ENCODE measurements around the gene F2RL1.
A peak's percentile ranks its signal among the peaks of the same experiment; 100 is the strongest.
"Not testable (repeated sequence)": the region's sequence is repeated elsewhere in the genome, so short reads cannot be mapped to it uniquely, and the experiment has no call there.

The F2RL1 gene, protein sequence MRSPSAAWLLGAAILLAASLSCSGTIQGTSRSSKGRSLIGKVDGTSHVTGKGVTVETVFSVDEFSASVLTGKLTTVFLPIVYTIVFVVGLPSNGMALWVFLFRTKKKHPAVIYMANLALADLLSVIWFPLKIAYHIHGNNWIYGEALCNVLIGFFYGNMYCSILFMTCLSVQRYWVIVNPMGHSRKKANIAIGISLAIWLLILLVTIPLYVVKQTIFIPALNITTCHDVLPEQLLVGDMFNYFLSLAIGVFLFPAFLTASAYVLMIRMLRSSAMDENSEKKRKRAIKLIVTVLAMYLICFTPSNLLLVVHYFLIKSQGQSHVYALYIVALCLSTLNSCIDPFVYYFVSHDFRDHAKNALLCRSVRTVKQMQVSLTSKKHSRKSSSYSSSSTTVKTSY

DNA sequence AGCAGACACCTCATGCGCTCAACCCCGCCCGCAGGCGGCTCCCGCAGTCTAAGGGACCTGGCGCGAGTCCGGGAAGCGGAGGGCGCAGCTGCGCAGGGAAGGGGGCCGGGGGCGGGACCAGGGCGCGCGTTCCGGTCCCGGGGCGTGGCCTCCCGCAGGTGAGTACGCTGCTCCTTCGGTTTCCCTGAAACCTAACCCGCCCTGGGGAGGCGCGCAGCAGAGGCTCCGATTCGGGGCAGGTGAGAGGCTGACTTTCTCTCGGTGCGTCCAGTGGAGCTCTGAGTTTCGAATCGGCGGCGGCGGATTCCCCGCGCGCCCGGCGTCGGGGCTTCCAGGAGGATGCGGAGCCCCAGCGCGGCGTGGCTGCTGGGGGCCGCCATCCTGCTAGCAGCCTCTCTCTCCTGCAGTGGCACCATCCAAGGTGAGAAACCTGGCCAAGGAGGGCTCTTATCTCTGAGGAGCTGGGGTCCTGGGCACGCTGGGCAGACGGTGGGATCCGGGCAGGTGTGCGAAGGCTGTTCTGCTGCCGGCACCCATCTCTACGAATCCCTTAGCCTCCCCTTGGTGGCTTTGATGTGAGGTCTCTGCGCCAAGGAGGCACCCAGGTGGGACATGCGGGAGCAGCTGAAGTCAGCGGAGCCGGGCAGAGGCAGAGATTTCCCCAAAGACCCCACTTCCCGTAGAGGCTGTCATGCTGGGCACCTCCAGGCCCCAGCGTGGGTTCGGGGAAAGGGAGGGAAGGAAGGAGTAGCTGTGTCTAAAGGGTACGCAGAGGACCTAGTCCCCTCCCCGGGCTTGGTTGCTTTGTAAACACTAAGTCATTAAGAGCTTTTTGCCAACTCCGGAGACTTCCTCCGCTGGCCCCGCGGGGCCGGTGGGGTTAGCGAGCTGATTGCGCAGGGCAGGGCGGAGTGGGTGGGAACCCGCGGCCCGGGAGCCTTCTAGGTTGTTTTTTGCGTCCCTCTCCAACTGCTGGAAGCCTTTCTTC, at the start of gene F2RL1:
F2RL1 (plus strand) TSS at position 187 of the 988 bp plus-strand sequence; CDS start at position 340, 153 bp downstream.
- peak; percentile 47 for DNase-seq (ENCODE audit: low read depth)

GRCh38 chr5:76771041-76771440, 47.8 kb upstream of the F2RL1 start:
- not testable (repeated sequence) for DNase-seq (ENCODE audit: low read depth)

DNA sequence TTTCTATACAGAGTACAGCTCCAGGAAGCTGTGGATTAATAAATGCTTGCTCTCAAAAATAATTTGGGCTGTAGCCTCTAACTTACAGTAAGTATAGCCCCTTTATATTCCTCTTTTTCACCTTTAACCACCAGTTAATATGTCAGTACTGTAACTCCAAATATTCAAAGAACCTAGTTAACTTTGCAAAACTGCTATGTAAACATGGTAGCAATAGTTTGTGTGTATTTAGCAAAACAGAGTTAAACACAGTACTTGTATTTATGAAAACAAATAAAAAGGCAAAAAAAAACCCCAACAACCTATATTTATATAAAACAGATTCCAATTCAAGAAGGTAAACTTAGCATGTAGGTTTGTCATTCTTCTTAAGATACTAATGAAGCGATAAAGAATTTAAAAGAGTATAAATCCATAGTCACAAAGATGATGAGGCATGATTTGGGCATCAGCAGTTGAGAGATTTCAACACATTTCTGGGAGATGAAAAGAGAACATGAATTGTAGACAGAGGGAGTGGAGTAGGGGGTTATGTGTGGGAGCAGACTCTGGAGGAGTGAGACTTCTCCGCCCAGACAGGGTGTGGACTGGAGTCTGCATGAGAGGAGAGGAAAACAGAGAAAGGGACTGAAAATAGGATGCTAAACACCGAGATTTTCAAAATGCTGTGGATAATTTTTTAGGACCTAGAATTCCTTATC, 47.0 kb upstream of the F2RL1 start:
- no peak for DNase-seq (ENCODE audit: low read depth)

- DNase-seq (ENCODE audit: low read depth), result no peak
Observed at GRCh38 chr5:76775921-76776320, 42.9 kb upstream of the F2RL1 start.

- no peak for DNase-seq (ENCODE audit: low read depth)
Observed at GRCh38 chr5:76776391-76776790, 42.4 kb upstream of the F2RL1 start.

DNA sequence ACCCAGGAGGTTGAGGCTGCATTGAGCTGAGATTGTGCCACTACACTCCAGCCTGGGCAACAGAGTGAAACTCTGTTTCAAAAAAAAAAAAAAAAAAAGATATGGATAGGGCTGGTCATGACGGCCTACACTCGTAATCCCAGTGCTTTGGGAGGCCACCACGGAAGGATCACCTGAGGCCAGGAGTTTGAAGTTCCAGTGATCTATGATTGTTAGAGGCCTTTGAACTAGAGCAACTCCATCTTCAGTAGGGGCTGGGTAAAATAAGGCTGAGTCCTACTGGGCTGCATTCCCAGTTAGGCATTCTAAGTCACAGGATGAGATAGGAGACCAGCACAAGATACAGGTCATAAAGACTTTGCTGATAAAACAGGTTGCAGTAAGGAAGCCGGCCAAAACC, 38.2 kb upstream of the F2RL1 start:
- not testable (repeated sequence) for DNase-seq (ENCODE audit: low read depth)

DNA sequence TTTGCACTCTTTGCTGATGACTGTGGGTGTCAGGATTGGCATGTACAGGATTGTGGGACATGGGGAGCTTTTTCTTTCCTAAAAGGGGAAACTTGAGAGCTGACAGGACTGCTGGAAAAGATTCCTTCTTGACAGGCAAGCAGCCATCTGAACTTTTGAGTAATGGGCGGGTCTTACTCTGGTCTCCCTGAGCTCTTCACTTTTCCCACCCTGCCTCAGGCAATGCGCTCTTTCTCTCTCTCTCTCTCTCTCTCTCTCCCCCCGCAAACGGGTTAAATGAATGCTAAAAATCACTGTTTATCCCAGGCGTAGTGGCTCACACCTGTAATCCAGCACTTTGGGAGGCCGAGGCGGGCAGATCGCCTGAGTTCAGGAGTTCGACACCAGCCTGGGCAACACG, 37.1 kb upstream of the F2RL1 start:
- no peak for DNase-seq (ENCODE audit: low read depth)

GRCh38 chr5:76782444-76782843, 36.4 kb upstream of the F2RL1 start:
- no peak for DNase-seq (ENCODE audit: low read depth)

DNA sequence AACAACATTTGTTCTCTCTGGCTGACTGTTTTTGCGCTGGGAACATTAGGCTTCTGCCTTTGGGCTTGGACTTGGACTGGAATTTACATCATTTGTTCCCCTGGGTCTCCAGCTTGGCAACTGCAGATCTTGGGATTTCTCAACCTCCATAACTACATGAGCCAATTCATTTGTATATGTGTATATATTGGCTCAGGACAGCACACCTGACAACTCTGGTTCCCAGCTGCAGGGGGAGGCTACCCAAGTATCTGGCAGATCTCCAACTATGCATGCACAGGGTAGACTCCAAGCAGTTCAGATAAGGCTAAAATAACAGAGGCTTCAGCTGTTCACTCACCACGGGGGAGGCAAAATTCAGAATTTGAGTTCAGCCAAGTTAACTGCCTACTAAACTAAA, 31.6 kb upstream of the F2RL1 start:
- no peak for DNase-seq (ENCODE audit: low read depth)

GRCh38 chr5:76788362-76788761, 30.5 kb upstream of the F2RL1 start:
- DNase-seq (ENCODE audit: low read depth), result no peak

DNA sequence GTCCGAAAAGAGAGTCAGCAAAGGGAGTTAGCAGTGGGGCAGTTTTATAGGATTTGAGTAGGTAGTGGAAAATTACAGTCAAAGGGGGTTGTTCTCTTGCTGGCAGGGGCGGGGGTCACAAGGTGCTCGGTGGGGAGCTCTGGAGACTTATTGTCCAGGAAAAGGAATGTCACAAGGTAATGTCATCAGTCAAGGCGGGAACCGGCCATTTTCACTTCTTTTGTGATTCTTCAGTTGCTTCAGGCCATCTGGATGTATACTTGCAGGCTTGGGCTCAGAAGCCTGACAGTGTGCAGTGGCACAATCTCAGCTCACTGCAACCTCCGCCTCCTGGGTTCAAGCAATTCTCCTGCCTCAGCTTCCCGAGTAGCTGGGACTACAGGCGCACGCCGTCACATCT, 29.6 kb upstream of the F2RL1 start:
- DNase-seq (ENCODE audit: low read depth), result not testable (repeated sequence)

DNA sequence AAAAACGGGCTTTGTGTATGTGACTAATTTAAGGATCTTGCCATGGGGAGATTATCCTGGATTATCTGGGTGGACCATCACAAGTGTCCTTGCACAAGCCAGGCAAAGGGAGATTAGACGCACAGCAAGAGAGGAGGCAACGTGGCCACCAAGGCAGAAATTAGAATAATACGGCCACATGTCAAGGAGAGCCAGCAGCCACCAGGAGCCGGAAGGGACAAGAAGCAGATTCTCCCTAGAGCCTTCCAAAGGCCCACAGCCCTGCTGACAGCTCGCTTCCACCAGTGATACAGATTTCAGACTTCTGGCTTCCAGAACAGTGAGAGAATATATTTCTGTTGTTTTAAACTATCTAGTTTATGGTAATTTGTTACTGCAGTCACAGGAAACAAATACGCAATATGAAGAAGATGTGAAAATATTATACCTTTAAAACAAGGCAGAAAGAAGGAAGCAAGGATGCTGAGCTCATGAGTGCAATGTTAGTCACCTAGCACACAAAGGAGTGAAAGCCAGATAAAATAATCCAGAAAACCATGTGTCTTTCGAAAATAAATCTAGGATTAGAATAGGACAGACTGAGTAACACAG, 28.7 kb upstream of the F2RL1 start:
- no peak for DNase-seq (ENCODE audit: low read depth)

DNA sequence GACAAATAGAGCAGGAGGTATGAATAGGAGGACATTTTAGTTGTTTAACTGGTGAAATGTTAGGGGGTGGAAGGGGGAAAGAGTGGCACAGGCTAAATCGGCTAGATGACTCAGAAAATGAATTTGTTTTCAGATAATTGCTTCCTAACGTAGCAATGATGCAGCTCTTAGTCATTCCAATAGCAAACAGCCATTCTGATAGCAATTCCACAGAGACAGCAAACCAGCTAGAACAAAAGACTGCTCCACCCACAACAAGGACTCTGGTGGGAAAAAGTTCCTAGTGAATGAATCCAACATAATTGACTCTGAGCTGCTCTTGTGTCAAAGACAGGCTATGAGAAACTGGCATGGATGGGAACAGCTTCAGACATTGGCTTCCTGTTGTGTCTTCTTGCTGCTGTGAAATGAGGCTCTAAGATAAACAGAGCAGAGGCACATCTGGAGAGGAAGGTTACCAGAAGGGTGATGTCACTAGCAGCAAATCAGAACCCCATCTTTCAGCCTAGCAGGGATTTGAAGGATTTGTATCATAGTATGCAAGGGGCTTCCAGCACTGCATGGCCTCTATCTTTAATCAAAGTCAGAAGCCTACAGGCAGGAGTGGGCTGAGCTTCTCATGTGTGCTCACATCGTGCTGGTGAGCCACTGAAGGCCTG, 28.1 kb upstream of the F2RL1 start:
- DNase-seq (ENCODE audit: low read depth), result peak; percentile 2

GRCh38 chr5:76791461-76791860, 27.4 kb upstream of the F2RL1 start:
- DNase-seq (ENCODE audit: low read depth), result no peak

GRCh38 chr5:76794871-76795270, 24.0 kb upstream of the F2RL1 start:
- no peak for DNase-seq (ENCODE audit: low read depth)

DNA sequence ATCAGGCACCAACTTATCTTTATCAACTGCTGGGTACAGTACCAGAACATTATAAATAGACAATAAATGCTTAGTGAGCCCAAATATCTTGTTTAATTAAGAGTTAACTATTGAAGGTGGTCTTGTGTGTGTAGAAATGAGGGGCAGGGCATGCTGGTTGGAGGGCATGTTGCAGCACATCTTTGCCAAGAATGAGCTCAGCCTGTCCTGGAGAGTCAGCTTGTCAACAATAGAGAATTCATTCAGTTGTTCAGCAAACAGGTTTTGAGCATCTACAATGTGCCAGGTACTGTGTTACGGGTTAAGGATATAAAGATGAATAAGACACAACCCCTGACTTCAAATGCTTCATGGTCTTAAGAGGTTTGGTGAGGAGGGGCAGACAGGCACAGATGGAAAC, 19.2 kb upstream of the F2RL1 start:
- DNase-seq (ENCODE audit: low read depth), result no peak

DNA sequence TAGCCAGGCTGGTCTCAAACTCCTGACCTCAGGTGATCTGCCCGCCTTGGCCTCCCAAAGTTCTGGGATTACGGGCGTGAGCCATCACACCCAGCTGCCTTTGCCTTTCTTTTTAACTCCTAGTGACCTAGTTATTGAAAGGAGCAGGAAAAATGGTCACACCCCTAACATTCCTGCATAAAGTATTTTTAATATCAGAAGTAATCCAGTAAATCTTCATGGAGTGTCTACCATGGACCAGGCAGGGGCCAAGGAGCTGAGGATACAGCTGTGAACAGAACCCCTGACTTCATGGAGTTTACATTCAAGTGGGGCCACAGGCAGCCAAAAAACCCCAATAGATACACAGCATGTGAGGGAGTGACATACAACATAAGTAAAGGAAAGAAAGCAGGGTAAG, 18.3 kb upstream of the F2RL1 start:
- no peak for DNase-seq (ENCODE audit: low read depth)

- no peak for DNase-seq (ENCODE audit: low read depth)
Observed at GRCh38 chr5:76801159-76801802, 17.5 kb upstream of the F2RL1 start.

GRCh38 chr5:76801803-76802195, 17.0 kb upstream of the F2RL1 start:
- DNase-seq (ENCODE audit: low read depth), result no peak

DNA sequence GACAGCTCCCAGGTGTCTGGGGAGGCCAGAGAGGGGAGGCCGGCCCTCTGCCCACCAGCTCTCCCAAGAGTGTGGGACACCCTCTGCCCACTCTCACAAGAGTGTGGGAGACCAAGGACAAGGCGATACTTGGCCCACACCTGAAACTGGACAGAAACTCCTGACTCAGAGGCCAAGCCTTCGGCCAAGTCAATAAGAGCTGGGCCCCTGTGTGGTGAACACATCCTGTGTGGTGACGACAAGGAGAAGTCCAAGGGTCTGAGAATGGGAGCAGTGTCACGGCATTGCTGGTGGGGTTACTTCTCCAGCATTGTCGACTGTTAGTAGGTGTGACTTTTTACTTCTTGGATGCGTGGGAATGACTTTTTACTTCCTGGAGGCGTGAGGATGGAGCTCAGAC, 14.6 kb upstream of the F2RL1 start:
- DNase-seq (ENCODE audit: low read depth), result no peak

All from activated T-helper 1 cell treated with Interleukin-2 at 50 U/mL for 16 hours (primary cell).